Natural killer cell treated with Interleukin-12 subunit alpha and Interleukin-12 subunit beta and Interleukin-15 and Interleukin-18, amount 100 ng/mL, for 72 hours (primary cell): Measurements from ENCODE around the gene AHDC1. TPM values are rescaled to one million over a fixed set of nuclear protein-coding genes. Genes with fewer than 3 reads are reported as not detected.
A peak's percentile ranks its signal among the peaks of the same experiment; 100 is the strongest.
"Not testable (repeated sequence)": the region's sequence is repeated elsewhere in the genome, so short reads cannot be mapped to it uniquely, and the experiment has no call there.

ENCODE experiments used
- ATAC-seq, 2 donors: fragments of 150-1000 bp; cut with Tn5 transposase in 1 of 2; sonication (Bioruptor Pico), chemical (Tn5 transposase) in 1 of 2; 2 replicates each; pipeline ENCODE4 v1.10.0; 2021
- DNase-seq: peaks from one replicate; pipeline ENCODE4 v3.0.0; 2022; ENCODE audit warnings: low spot score
- H3K27ac Mint-ChIP-seq, 2 donors: 1 replicate in 1 of 2; 2 replicates in 1 of 2; pipeline ENCODE4 v1.8.0; 2022; ENCODE audit warnings: mixed read lengths in 2 of 2, mild to moderate bottlenecking in 1 of 2, moderate library complexity in 1 of 2
- H3K27me3 Mint-ChIP-seq, 2 donors: 1 replicate in 1 of 2; 2 replicates in 1 of 2; pipeline ENCODE4 v1.8.0; 2022; ENCODE audit warnings: mixed read lengths in 2 of 2
- H3K36me3 Mint-ChIP-seq: one replicate; pipeline ENCODE4 v1.8.0; 2022; ENCODE audit warnings: mixed read lengths
- H3K4me1 Mint-ChIP-seq, 2 donors: 1 replicate in 1 of 2; 2 replicates in 1 of 2; pipeline ENCODE4 v1.8.0; 2022; ENCODE audit warnings: low read depth in 2 of 2, mixed read lengths in 2 of 2, mild to moderate bottlenecking in 1 of 2
- H3K4me3 Mint-ChIP-seq: one replicate; pipeline ENCODE4 v1.8.0; 2022; ENCODE audit warnings: mixed read lengths
- H3K9me3 Mint-ChIP-seq: 2 replicates; pipeline ENCODE4 v1.8.0; 2022; ENCODE audit warnings: mixed read lengths
- total RNA-seq, 2 donors: library from RNA; stranded (reverse); gene quantifications; one replicate each; pipeline ENCODE4 v1.2.3, GENCODE V29; 2022

Gene AHDC1
- total RNA-seq, 2 donors from 2014 or later: 38.8 to 42.9 TPM

DNA sequence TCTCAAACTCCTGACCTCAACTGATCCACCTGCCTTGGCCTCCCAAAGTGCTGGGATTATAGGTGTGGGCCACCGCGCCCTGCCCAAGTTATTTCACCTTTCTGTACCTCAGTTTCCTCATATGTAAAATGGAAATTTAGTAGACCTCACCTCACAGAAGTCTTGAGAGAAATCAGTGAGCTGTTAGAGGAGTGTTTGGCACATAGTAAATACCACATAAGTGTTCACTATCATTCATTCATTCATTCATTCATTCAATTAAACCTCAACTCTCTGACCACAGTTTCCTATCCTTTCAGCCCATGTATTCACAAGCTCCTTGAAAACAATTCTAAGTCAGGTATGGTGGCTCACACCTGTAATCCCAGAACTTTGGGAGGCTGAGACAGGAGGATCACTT, 34.9 kb upstream of the AHDC1 start:
- DNase-seq (no peak), ATAC-seq (no peak)
- H3K9me3 Mint-ChIP-seq: no peaks in the 10 kb centered on the region
- no peaks in the 10 kb centered on the region for H3K27me3 Mint-ChIP-seq
- H3K36me3 Mint-ChIP-seq: no peaks in the 10 kb centered on the region
- peaks cover 31 to 42% of the 10 kb centered on the region in 2 donors for H3K4me1 Mint-ChIP-seq
- H3K27ac Mint-ChIP-seq: no peak overlapping the region
- H3K4me3 Mint-ChIP-seq: no peak overlapping the region

DNA sequence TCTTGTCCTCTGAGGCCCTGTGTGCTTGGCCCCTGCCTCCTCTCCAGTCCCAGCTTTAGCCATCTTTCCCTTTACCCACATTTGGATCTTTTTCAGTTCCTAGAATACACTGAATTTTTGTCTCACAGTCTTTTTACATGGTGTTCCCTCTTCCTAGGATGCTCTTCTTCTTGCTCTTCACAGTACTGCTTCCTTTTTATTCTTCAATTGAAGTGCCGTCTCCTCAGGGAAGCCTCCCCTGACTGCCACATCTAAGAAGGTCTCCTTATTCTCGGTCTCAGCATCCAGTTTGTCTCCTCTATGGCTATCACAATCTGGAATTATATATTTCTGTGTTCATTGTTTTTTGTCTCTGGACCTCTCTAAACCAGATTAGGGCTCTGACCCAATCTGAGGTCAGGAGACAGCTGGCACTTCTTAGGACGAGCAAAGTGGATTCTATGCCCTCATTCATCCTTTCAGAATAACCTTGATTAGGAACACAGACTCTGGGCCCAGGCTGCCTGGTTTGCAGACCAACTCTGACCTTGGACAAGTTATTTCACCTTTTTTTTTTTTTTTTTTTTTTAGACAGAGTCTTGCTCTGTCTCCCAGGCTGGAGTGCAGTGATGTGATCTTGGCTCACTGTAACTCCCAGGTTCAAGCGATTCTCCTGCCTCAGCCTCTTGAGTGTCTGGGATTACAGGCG, 34.2 kb upstream of the AHDC1 start:
- H3K36me3 Mint-ChIP-seq: no peaks in the 10 kb centered on the region
- no peaks in the 10 kb centered on the region for H3K9me3 Mint-ChIP-seq
- H3K4me3 Mint-ChIP-seq: no peak overlapping the region
- H3K27ac Mint-ChIP-seq: peak overlapping the region; percentile 1 to 4
- DNase-seq (no peak), ATAC-seq (no peak)
- H3K27me3 Mint-ChIP-seq: no peaks in the 10 kb centered on the region
- peaks cover 32 to 42% of the 10 kb centered on the region in 2 donors for H3K4me1 Mint-ChIP-seq

DNA sequence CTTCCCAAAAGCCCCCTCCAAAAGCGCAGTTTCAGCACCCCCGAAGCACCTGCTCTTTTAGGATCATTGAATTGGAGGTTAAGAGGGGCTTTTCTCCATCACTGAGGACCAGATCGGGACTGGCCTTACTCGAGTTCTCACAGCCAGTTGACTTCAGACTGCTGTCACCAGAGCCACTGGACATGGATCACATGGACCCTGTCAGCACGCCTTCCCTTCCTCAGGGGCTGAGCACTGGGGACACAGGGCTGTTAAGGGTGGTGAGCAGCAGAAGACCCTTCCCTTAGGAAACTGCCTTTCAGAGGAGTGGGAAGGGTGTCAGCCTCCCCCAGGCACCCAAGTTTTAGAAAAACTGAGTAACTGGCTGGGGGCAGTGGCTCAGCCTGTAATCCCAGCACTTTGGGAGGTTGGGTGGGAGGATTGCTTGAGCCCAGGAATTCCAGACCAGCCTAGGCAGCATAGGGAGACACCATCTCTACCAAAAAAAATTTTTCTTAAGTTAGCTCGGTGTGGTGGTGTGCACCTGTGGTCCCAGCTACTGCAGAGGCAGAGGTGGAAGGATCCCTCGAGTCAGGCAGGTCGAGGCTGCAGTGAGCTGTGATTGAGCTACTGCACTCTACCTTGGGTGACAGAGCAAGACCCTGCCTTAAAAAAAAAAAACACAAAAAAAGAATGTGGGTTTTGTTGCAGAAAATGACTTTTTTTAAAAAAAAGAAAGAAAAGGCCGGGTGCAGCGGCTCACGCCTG, 31.6 kb upstream of the AHDC1 start:
- Mint-ChIP-seq H3K36me3 (no peaks in the 10 kb centered on the region), H3K27me3 (no peaks in the 10 kb centered on the region), H3K27ac (peak overlapping the region; percentile 81 to 83), H3K4me1 (peaks cover 58 to 67% of the 10 kb centered on the region in 2 donors), H3K4me3 (peak overlapping the region; percentile 76), H3K9me3 (no peaks in the 10 kb centered on the region)
- ATAC-seq (no peak), DNase-seq (peak; percentile 38)

DNA sequence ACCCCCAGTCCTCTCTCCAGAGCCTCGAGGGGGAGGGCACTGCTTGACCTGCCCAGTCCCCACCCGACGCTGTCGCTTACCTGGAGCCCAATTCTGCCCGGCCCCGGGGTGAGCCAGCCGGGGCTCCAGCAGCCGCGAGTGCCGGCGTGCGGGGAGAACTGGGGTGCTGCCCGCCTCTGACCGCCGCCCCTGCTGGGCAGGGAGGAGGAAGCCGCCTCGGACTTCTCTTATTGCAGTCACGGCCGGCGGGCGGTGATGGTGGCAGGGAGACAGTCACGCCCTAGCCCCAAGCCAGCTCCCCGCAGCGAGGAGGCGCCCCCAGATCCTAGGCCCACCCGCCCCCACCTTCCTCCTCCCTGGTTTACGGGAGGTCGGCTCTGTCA, 31.0 kb upstream of the AHDC1 start, which contains the start of gene FGR:
Gene FGR, minus strand, starts transcription at position 201 of the 383 bp plus-strand sequence. CDS start 11,269 bp downstream, outside the sequence.
- DNase-seq (peak; percentile 66), ATAC-seq (no peak)
- Mint-ChIP-seq H3K36me3 (no peaks in the 10 kb centered on the region), H3K4me1 (peaks cover 62 to 70% of the 10 kb centered on the region in 2 donors), H3K9me3 (no peaks in the 10 kb centered on the region), H3K4me3 (peak within 1 kb of the TSS; percentile 76), H3K27ac (peak within 1 kb of the TSS; percentile 81 to 83), H3K27me3 (no peaks in the 10 kb centered on the region)

DNA sequence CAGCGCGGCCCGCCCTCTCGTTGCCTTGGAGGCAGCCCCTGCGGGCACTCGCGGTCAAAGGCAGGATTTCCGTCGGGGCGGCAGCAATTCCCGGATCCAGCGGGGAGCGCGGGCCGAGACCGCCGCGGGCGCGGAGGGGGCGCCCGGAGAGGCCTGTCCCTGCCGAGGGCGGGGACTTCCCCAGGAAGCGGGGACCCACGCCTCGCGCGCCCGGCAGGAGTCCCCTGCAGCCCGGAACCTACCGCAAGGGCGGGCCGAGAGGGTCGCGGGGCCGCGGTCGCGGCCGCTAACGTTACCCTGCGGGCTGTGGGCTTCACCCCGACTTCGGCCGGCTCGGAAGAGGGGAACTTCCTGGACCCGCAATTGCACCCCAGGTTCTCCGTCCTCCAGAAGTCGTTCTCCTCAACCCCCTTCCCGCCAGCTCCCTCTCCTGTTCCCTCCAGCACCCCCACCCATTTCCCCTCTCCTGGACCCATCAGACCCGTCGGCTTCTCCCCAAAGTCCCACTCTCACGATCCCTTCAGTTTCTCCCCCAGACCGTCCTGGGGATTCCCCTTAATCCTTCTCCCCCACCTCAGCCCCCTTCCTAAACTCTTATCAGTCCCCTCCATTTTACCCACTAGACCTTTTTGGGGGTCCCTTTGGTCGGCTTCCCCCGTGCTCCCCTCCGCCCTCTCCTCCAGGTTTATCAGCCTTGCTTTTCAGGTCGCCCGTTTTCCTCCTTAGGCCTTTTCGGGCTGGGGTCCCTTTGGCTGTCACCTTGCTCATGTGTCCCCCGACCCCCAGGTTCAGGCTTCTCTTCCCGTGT, 30.4 kb upstream of the AHDC1 start:
- ATAC-seq (peak; percentile 69 to 75), DNase-seq (peak; percentile 92)

DNA sequence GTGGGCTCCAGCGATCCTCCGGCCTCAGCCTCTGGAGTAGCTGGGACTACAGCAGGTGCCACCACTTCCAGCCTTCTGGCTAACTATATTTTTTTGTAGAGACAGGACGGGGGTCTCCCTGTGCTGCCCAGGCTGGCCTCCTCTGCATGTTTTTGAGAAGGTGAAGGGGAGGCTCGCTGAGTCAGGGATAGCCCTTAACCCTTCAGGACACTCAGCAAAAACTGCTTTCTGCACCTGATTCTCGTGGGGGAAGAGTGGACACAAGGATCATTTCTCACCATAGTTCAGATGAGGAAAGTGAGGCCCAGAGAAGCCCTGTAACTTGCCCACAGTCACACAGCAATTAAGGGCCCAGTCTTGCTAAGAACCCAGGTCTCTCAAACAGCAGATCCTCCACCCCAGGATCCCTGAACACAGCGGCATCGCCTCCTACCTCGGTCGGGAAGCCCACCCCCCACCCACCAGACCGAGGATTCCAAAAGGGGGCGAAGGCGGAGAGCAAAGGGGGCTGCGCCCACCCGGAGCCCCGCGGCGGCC, 29.8 kb upstream of the AHDC1 start:
- peak overlapping the region; percentile 79 to 83 for H3K27ac Mint-ChIP-seq
- H3K36me3 Mint-ChIP-seq: no peaks in the 10 kb centered on the region
- peaks cover 72% of the 10 kb centered on the region in 2 donors for H3K4me1 Mint-ChIP-seq
- no peaks in the 10 kb centered on the region for H3K27me3 Mint-ChIP-seq
- peak overlapping the region; percentile 71 for H3K4me3 Mint-ChIP-seq
- H3K9me3 Mint-ChIP-seq: no peaks in the 10 kb centered on the region
- no peak for ATAC-seq
- peak; percentile 60 for DNase-seq

More for the DNA sequence above, 30.4 kb upstream of the AHDC1 start:
- Mint-ChIP-seq H3K27me3 (no peaks in the 10 kb centered on the region), H3K9me3 (no peaks in the 10 kb centered on the region), H3K4me1 (peaks cover 65 to 72% of the 10 kb centered on the region in 2 donors), H3K27ac (peak overlapping the region; percentile 81 to 83), H3K4me3 (peak overlapping the region; percentile 76), H3K36me3 (no peaks in the 10 kb centered on the region)

DNA sequence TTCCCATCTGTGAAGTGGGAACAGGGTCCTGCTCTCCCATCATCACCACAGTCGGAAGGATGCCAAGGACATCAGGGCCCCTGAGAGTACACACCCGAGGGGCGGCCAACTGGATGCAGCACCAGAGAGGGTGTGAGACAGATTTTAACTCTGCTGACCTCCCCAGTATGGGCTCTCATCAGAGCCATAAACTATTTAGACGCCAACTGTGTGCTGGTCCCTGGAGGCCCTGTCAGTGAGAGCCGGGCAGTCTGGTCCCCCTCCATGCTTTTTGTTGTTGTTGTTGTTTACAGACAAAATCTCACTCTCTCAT, 29.3 kb upstream of the AHDC1 start:
- Mint-ChIP-seq H3K36me3 (no peaks in the 10 kb centered on the region), H3K27ac (peak overlapping the region; percentile 79 to 83), H3K4me3 (peak overlapping the region; percentile 71), H3K4me1 (peaks cover 75 to 76% of the 10 kb centered on the region in 2 donors), H3K9me3 (no peaks in the 10 kb centered on the region), H3K27me3 (no peaks in the 10 kb centered on the region)
- no peak for DNase-seq
- no peak for ATAC-seq

DNA sequence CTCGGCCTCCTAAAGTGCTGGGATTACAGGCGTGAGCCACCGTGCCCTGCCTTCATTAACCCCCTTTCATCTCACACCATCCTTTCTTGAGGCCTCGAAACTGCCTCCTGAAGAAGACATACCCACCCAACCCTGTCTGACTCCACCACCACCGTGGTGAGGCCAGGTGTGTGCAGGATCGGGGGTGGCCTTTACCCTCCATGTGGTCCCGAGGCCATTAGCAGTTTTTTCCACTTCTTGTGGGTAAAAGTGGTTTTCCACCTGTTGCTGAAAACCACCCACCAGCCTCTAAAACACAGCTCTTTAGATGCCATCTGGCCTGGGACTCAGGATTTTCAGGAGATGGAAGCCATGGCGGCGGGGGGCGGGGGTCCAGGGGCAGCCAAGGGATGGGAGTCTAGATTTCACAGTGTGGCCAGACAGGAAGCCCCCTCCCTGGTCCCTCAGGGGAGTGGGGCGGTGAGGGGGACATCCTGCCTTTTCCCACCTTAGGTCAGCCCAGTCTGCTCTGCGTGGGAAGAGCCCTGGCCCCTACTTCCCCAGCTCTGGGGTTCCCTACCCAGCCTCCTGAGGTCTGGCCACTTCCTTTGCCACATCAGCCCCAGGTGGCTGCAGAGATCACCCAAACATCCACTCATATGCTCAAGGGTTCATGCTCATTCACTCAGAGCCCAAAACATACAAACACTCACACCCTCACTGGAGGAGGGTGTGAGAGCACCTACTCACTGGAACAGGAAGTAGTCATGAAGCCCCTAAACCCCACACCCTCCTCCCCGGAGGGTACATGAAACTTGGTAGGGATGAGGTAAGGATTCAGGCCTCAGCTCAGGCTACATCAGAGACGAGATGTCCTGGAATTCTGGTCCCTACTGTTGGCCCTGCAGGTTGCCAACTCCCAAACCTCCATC, 28.7 kb upstream of the AHDC1 start:
- H3K4me3 Mint-ChIP-seq: peak overlapping the region; percentile 71
- peak; percentile 87 for DNase-seq
- no peaks in the 10 kb centered on the region for H3K27me3 Mint-ChIP-seq
- H3K9me3 Mint-ChIP-seq: no peaks in the 10 kb centered on the region
- H3K4me1 Mint-ChIP-seq: peaks cover 71 to 72% of the 10 kb centered on the region in 2 donors
- peak; percentile 72 to 77 for ATAC-seq
- H3K27ac Mint-ChIP-seq: peak overlapping the region; percentile 79 to 83
- no peaks in the 10 kb centered on the region for H3K36me3 Mint-ChIP-seq

DNA sequence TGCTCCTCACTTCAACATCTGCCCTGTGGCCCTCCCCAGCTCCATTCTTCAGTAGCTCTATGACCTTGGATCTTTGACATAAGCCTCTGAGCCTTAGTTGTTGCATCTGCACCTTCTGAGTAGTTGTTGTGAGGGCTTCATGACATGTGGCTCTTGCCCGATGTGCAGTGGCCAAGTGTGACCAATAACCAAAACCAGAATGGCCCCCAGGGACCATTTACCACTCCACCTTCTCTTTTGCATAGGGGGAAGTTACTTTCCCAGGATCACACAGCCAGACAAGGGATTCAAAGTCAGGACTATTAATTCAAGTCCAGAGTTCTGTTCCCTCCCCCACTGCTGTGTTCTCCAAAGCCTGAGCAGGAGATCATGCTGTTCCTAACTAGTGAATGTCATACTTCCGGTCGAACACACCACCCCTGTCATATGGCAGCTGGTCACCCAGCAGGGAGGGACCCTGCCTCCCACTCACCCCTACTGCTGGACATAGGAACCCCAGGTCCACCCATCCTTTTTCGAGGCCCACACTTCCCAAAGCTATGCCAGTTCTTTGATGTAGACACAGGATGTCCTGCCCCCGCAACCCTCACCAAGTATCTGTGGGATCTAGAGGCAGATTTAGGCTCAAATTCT, 27.0 kb upstream of the AHDC1 start:
- H3K4me3 Mint-ChIP-seq: peak overlapping the region; percentile 66
- H3K4me1 Mint-ChIP-seq: peaks cover 58 to 71% of the 10 kb centered on the region in 2 donors
- no peaks in the 10 kb centered on the region for H3K27me3 Mint-ChIP-seq
- H3K9me3 Mint-ChIP-seq: no peaks in the 10 kb centered on the region
- H3K27ac Mint-ChIP-seq: peak overlapping the region; percentile 79 to 83
- ATAC-seq: no peak
- DNase-seq: peak; percentile 56
- no peaks in the 10 kb centered on the region for H3K36me3 Mint-ChIP-seq

DNA sequence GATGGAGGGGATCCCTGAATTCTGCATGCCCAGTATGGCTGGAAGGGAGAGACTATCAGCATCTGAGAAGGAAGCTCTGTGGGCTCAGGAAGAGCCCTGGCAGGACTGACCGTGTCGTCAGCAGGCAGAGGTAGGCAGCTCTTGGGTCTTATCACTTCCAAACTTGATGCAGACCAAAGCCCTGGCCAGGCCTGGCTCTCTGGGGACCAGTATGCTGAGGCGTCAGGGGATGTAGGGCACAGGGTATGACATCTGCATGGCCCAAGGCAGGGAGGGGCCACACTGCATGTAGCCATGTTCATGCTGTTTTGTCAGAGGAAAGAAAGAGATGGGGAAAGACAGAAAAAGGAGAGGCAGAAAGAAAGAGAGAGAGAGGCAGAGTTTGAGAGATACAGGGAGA, 24.8 kb upstream of the AHDC1 start:
- no peaks in the 10 kb centered on the region for H3K36me3 Mint-ChIP-seq
- no peak for ATAC-seq
- no peaks in the 10 kb centered on the region for H3K9me3 Mint-ChIP-seq
- H3K27me3 Mint-ChIP-seq: no peaks in the 10 kb centered on the region
- H3K4me3 Mint-ChIP-seq: peak overlapping the region; percentile 48
- peaks cover 51 to 64% of the 10 kb centered on the region in 2 donors for H3K4me1 Mint-ChIP-seq
- peak; percentile 55 for DNase-seq
- H3K27ac Mint-ChIP-seq: peak overlapping the region; percentile 45 to 83

DNA sequence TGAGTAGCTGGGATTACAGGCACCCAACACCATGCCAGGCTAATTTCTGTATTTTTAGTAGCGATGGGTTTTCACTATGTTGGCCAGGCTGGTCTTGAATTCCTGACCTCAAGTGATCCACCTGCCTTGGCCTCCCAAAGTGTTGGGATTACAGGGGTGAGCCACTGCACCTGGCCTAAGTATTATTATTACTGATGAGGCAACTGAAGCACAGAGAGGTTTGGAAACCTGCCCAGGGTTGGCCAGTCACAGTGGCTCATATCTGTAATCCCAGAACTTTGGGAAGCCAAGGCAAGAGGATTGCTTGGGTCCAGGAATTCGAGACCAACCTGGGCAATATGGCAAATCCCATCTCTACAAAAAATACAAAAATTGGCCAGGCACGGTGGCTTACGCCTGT, 23.8 kb upstream of the AHDC1 start:
- H3K36me3 Mint-ChIP-seq, H3K27ac Mint-ChIP-seq, H3K4me3 Mint-ChIP-seq, ATAC-seq, H3K27me3 Mint-ChIP-seq, H3K9me3 Mint-ChIP-seq: not testable (repeated sequence)
- DNase-seq: peak; percentile 5
- peaks cover 50 to 63% of the 10 kb centered on the region in 2 donors for H3K4me1 Mint-ChIP-seq

DNA sequence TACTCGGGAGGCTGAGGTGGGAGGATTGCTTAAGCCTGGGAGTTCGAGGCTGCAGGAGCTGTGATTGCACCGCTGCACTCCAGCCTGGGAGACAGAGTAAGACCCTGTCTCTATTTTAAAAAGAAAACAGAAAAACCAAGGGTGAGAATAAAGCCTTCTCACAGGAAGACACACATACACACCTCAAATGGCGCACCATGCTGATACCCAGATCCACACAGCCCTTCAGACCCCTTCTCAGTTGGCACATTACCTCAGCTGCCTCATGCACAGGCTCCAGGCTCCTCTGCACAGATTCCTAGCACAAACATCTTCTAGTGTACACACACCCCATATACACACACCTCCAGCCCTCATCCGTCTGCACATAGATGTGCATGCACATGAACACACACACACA, 23.1 kb upstream of the AHDC1 start:
- peaks cover 48 to 60% of the 10 kb centered on the region in 2 donors for H3K4me1 Mint-ChIP-seq
- DNase-seq: peak; percentile 35
- no peaks in the 10 kb centered on the region for H3K27me3 Mint-ChIP-seq
- no peaks in the 10 kb centered on the region for H3K36me3 Mint-ChIP-seq
- no peak overlapping the region for H3K4me3 Mint-ChIP-seq
- ATAC-seq: no peak
- no peaks in the 10 kb centered on the region for H3K9me3 Mint-ChIP-seq
- H3K27ac Mint-ChIP-seq: no peak overlapping the region
